Measurements from ENCODE around the gene CACNB4. TPM values are rescaled to one million over a fixed set of nuclear protein-coding genes. Genes with fewer than 3 reads are reported as not detected.
A peak's percentile ranks its signal among the peaks of the same experiment; 100 is the strongest.

CACNB4 gene
- total RNA-seq, result under 1 TPM; 0.93 to 0.95 TPM
- 6.4 TPM for polyA plus RNA-seq (2013, experiment 1 of 2)
- polyA plus RNA-seq (2013, experiment 2 of 2), result 4.7 TPM
- long read RNA-seq, experiment 1, partial matches to known transcripts, result 0 of 1 reads
- long read RNA-seq, experiment 1, other reads (novel, unspliced or antisense), result 1 of 1 reads
- long read RNA-seq, experiment 2, result 0 reads
- long read RNA-seq, experiment 3, result 0 reads
- long read RNA-seq, experiment 4, full-length matches to known transcripts, result 1 of 1 reads
- long read RNA-seq, experiment 4, partial matches to known transcripts, result 0 of 1 reads
- long read RNA-seq, experiment 4, other reads (novel, unspliced or antisense), result 0 of 1 reads

- peak within 1 kb of the TSS; percentile 71 for H3K4me3 Mint-ChIP-seq
- peaks cover 12% of the 10 kb centered on the region for H3K4me1 Mint-ChIP-seq
These were observed at the start of gene CACNB4 for GRCh38 chr2:152098496-152099366. CACNB4 (minus strand) TSS chr2:152099044.

GRCh38 chr2:152134488-152135280, 35.8 kb upstream of the CACNB4 start:
- no peaks in the 10 kb centered on the region for H3K9me3 Mint-ChIP-seq

More at GRCh38 chr2:152098496-152099366, at the start of gene CACNB4:
- Histone ChIP-seq H3K9me3 (ENCODE audit: control insufficient read depth, low read length) (no peaks in the 10 kb centered on the region), H3K27ac (ENCODE audit: low read depth, low read length) (no peak within 1 kb of the TSS), H3K4me3 (ENCODE audit: low read length) (peak within 1 kb of the TSS; percentile 80), H3K9ac (ENCODE audit: extremely low read depth, low read length, poor library complexity, severe bottlenecking) (peak within 1 kb of the TSS; percentile 16), H3K36me3 (ENCODE audit: control insufficient read depth, insufficient read depth, low read length) (no peaks in the 10 kb centered on the region), H3K27me3 (ENCODE audit: control insufficient read depth, insufficient read depth, low read length, poor library complexity, severe bottlenecking) (peaks cover 84% of the 10 kb centered on the region), H3K4me1 (ENCODE audit: control insufficient read depth, insufficient read depth, low read length) (no peaks in the 10 kb centered on the region)
- no peaks in the 10 kb centered on the region for H3K36me3 Mint-ChIP-seq (ENCODE audit: low read depth)
- WGBS, 2 experiments (ENCODE audit: insufficient coverage in 1 of 2, insufficient read length in 1 of 2), result 0% methylated on average over 23 to 73 of the region's 73 CpGs
- no peaks in the 10 kb centered on the region for H3K9me3 Mint-ChIP-seq
- TF ChIP-seq CTCF (conservative IDR thresholded peaks at IDR 0.05), result no peak
- DNase-seq, result peak; percentile 76
- no peak within 1 kb of the TSS for H3K27ac Mint-ChIP-seq
- peaks cover 81% of the 10 kb centered on the region for H3K27me3 Mint-ChIP-seq (ENCODE audit: insufficient read depth)

More at GRCh38 chr2:152134488-152135280, 35.8 kb upstream of the CACNB4 start:
- H3K27me3 Mint-ChIP-seq (ENCODE audit: insufficient read depth), result no peaks in the 10 kb centered on the region
- no peak overlapping the region for H3K4me3 Mint-ChIP-seq
- peak overlapping the region; percentile 4 for H3K27ac Mint-ChIP-seq
- H3K4me1 Mint-ChIP-seq, result peaks cover 13% of the 10 kb centered on the region
- Histone ChIP-seq H3K9ac (ENCODE audit: extremely low read depth, low read length, poor library complexity, severe bottlenecking) (no peak overlapping the region), H3K9me3 (ENCODE audit: control insufficient read depth, low read length) (no peaks in the 10 kb centered on the region), H3K27me3 (ENCODE audit: control insufficient read depth, insufficient read depth, low read length, poor library complexity, severe bottlenecking) (no peaks in the 10 kb centered on the region), H3K4me1 (ENCODE audit: control insufficient read depth, insufficient read depth, low read length) (peaks cover 3% of the 10 kb centered on the region), H3K4me3 (ENCODE audit: low read length) (no peak overlapping the region), H3K27ac (ENCODE audit: low read depth, low read length) (no peak overlapping the region), H3K36me3 (ENCODE audit: control insufficient read depth, insufficient read depth, low read length) (peaks cover 21% of the 10 kb centered on the region)
- no peak for TF ChIP-seq CTCF (conservative IDR thresholded peaks at IDR 0.05)
- no peak for DNase-seq
- 78 to 83% methylated on average over 3 to 5 of the region's 5 CpGs for WGBS, 2 experiments (ENCODE audit: insufficient coverage in 1 of 2, insufficient read length in 1 of 2)
- peaks cover 14% of the 10 kb centered on the region for H3K36me3 Mint-ChIP-seq (ENCODE audit: low read depth)

Measured in endodermal cell (in vitro differentiated cells).